Measurements from ENCODE around the gene GPR137B. TPM values are rescaled to one million over a fixed set of nuclear protein-coding genes. Genes with fewer than 3 reads are reported as not detected.

GPR137B gene
- total and polyA plus RNA-seq, 8 donors = 2.9 to 64.8 (median 12.5) TPM

DNA sequence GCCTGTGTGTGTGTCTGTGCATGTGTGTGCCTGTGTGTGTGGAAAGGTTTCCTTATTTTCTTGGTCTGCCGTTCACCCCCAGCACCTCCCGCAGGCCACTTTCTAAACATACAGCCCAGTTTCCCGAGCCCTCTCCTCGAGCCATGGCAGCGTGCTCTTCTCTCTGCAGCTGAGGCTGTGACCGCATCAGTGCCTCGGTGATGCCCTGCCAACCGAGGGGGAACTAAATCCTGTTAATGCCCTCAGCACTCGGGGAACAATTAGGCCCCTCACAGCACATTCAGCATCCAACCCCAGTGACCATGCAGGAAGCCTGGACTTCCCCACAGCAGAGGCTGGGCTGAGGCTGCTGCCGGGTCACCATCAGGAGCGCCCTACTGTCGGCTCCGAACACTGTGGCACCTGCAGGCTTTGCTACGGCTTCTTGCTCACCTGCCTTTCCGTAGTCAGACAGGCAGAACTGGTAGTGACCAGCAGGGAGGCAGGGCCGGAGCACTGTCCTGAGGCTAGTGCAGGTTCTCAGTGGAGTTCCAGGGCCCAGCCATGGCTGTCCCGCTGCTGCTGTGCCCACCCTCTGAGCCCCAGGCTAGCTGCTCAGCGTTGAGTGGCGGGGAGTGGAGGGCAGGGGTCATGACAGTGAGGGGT lies 8.1 kb downstream of the GPR137B start:
- no peaks in the 10 kb centered on the region for H3K36me3 ChIP-seq
- H3K27ac ChIP-seq = no peak overlapping the region
- TF ChIP-seq POLR2AphosphoS5 (IDR thresholded peaks at IDR 0.05) (no peak), EP300 (IDR thresholded peaks at IDR 0.05) (no peak), POLR2A (IDR thresholded peaks at IDR 0.05) (no peak)
- TF ChIP-seq, protein P1, sequence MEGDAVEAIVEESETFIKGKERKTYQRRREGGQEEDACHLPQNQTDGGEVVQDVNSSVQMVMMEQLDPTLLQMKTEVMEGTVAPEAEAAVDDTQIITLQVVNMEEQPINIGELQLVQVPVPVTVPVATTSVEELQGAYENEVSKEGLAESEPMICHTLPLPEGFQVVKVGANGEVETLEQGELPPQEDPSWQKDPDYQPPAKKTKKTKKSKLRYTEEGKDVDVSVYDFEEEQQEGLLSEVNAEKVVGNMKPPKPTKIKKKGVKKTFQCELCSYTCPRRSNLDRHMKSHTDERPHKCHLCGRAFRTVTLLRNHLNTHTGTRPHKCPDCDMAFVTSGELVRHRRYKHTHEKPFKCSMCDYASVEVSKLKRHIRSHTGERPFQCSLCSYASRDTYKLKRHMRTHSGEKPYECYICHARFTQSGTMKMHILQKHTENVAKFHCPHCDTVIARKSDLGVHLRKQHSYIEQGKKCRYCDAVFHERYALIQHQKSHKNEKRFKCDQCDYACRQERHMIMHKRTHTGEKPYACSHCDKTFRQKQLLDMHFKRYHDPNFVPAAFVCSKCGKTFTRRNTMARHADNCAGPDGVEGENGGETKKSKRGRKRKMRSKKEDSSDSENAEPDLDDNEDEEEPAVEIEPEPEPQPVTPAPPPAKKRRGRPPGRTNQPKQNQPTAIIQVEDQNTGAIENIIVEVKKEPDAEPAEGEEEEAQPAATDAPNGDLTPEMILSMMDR (IDR thresholded peaks at IDR 0.05) = no peak
- H3K4me3 ChIP-seq = no peak overlapping the region
- DNase-seq = peak in 1 of 2 donors; percentile 23
- intact Hi-C loops (cut with DNase I; ENCODE audit: low total_unique reads) = no loop called here
- peaks cover 0 to 44% (median 11%) of the 10 kb centered on the region in 4 donors for H3K4me1 ChIP-seq
- H3K27me3 ChIP-seq = no peaks in the 10 kb centered on the region
- 82 to 92% (median 90%) methylated on average over 19 of the region's 19 CpGs for WGBS, 5 donors
- no peaks in the 10 kb centered on the region for H3K9me3 ChIP-seq

DNA sequence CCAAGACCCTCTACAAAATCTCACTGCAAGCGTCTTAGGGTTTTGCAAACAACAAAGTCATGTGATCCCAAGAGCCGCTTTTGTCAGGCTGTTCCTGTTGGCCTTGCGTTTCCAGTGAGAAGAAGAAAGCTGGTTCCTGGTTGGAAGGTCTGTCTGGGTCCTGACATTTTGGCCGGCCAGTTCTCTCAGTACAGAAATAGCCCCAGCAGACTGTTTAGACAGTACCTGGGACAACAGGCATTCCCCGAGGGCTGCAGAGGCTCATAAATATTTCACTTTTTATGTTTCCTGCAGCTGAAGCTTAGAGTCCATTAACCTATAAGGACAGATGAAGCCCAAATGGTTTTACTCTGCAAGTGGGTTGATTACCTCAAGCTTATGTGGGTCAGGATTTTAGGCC lies 8.6 kb downstream of the GPR137B start:
- Histone ChIP-seq H3K4me1 (peaks cover 0 to 44% (median 11%) of the 10 kb centered on the region in 4 donors), H3K27ac (no peak overlapping the region), H3K36me3 (no peaks in the 10 kb centered on the region), H3K9me3 (no peaks in the 10 kb centered on the region), H3K27me3 (no peaks in the 10 kb centered on the region), H3K4me3 (no peak overlapping the region)
- DNase-seq = no peak
- intact Hi-C loops (cut with DNase I; ENCODE audit: low total_unique reads) = no loop called here
- TF ChIP-seq POLR2A (IDR thresholded peaks at IDR 0.05) = no peak
- TF ChIP-seq, protein P1 (IDR thresholded peaks at IDR 0.05) = no peak
- no peak for TF ChIP-seq EP300 (IDR thresholded peaks at IDR 0.05)
- TF ChIP-seq POLR2AphosphoS5 (IDR thresholded peaks at IDR 0.05) = no peak
- WGBS, 5 donors = 71 to 90% (median 83%) methylated on average over 3 to 5 of the region's 5 CpGs

DNA sequence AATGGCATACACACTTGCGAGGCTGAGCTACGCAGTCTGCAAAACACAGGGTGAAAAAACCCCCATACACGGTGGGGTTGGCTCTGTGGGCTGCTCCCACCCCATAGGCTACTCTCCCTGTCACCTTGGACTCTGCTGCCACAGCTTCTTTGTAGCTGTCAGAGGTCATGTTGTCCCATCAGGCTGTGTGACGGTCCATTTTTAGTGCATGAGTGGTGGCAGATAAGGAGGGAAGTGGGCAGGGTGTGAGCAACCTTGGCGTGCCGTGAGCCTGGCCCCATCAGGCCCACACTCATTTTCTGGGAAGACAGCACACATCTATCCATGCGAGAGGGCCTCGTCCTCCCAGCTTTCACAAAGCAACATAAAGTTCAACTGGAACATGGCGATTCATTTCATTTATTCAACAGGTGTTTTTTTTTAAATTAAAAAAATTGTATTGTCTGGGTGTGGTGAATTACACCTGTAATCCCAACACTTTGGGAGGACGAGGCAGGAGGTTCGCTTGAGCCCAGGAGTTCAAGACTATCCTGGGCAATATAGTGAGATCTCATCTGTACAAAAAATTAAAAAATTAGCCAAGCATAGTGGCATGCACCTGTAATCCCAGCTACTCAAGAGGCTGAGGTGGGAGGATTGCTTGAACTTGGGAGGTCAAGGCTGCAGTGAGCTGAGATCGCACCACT lies 9.5 kb downstream of the GPR137B start:
- Histone ChIP-seq H3K27ac (no peak overlapping the region), H3K27me3 (no peaks in the 10 kb centered on the region), H3K4me3 (no peak overlapping the region), H3K4me1 (peaks cover 0 to 42% (median 11%) of the 10 kb centered on the region in 4 donors), H3K36me3 (no peaks in the 10 kb centered on the region), H3K9me3 (no peaks in the 10 kb centered on the region)
- TF ChIP-seq, protein P1 (IDR thresholded peaks at IDR 0.05) = no peak
- 83 to 92% (median 90%) methylated on average over 12 of the region's 12 CpGs for WGBS, 5 donors
- intact Hi-C loops (cut with DNase I; ENCODE audit: low total_unique reads) = no loop called here
- DNase-seq = no peak

- no peak for DNase-seq
- 79 to 89% (median 87%) methylated on average over 6 to 13 of the region's 13 CpGs for WGBS, 5 donors
- intact Hi-C loops (cut with DNase I; ENCODE audit: low total_unique reads) = no loop called here
- Histone ChIP-seq H3K9me3 (no peaks in the 10 kb centered on the region), H3K4me3 (no peak overlapping the region), H3K27me3 (no peaks in the 10 kb centered on the region), H3K36me3 (no peaks in the 10 kb centered on the region), H3K4me1 (peaks cover 0 to 20% (median 3%) of the 10 kb centered on the region in 4 donors), H3K27ac (no peak overlapping the region)
- no peak for TF ChIP-seq POLR2A (IDR thresholded peaks at IDR 0.05)
- TF ChIP-seq EP300 (IDR thresholded peaks at IDR 0.05) = no peak
- TF ChIP-seq, protein P1 (IDR thresholded peaks at IDR 0.05) = no peak
- TF ChIP-seq POLR2AphosphoS5 (IDR thresholded peaks at IDR 0.05) = no peak
Observed at GRCh38 chr1:236154126-236154525, 11.8 kb downstream of the GPR137B start.
